ACC112 (cell line): ENCODE measurements around the gene FH.

Experiments used
- H2AFZ ChIP-seq: fragments of 200-600 bp; sonication (generic); one replicate; pipeline ENCODE4 v1.6.0; 2017; ENCODE audit warnings: antibody characterized with exemption, low read length; ENCODE audit not compliant: unreplicated experiment
- H3K27ac ChIP-seq: fragments of 200-600 bp; sonication (generic); 2 replicates; pipeline ENCODE4 v1.5.1; 2014; ENCODE audit warnings: low read depth, mild to moderate bottlenecking, antibody characterized with exemption, low read length, moderate library complexity
- H3K27me3 ChIP-seq: fragments of 200-600 bp; sonication (generic); 2 replicates; pipeline ENCODE4 v1.6.1; 2014; ENCODE audit warnings: mild to moderate bottlenecking, antibody characterized with exemption, low read length, moderate library complexity, mixed read lengths; ENCODE audit not compliant: insufficient read depth
- H3K36me3 ChIP-seq: fragments of 200-600 bp; sonication (generic); 2 replicates; pipeline ENCODE4 v1.6.1; 2016; ENCODE audit warnings: mild to moderate bottlenecking, antibody characterized with exemption, low read length, moderate library complexity, mixed read lengths; ENCODE audit not compliant: insufficient read depth
- H3K4me1 ChIP-seq: fragments of 200-600 bp; sonication (generic); one replicate; pipeline ENCODE4 v1.6.1; 2016; ENCODE audit warnings: low read length, mixed read lengths; ENCODE audit not compliant: insufficient read depth, unreplicated experiment, control insufficient read depth
- H3K4me3 ChIP-seq: fragments of 200-600 bp; sonication (generic); 2 replicates; pipeline ENCODE4 v1.5.1; 2014; ENCODE audit warnings: mild to moderate bottlenecking, low read depth, low read length
- H3K79me2 ChIP-seq: fragments of 200-600 bp; sonication (generic); one replicate; pipeline ENCODE4 v1.6.0; 2016; ENCODE audit warnings: low read length; ENCODE audit not compliant: control insufficient read depth, unreplicated experiment, insufficient read depth

The FH gene

GRCh38 chr1:241548008-241548407 is 28.5 kb upstream of the FH start:
- no peaks in the 10 kb centered on the region for H3K36me3 ChIP-seq
- no peak overlapping the region for H3K4me3 ChIP-seq
- no peaks in the 10 kb centered on the region for H3K4me1 ChIP-seq

DNA sequence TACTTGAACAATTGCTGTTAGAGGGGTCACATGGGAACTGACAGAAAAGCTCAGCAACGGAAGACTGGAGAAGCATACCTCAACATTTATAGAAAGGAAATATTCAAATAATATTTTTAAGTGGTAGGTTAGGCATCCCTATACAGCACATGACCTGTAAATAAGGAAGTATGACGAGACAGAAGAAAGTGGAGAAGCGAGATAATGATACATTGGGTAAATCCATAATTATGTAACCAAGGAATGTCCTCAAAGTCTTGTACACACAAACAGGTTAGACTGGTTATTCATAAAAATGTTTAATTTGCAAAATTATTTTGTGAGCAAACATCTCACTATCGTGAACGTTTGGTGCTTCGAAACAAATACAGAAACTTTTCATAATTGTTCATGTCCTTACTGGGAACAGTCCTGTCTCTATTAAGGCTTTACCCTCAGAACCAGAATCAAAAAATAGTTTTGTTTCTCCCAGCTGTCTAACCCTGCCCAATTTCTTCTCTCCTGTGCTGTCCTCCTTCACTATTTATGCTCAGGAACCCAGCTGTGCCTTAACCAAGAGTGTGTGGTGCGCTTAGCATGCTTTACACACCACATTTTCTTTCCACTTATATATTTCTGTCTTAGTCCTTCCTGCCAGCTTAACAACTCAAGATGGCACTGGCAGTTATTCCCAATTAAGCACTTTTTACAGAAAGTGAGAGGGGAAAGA is 22.8 kb upstream of the FH start:
- H3K36me3 ChIP-seq, result no peaks in the 10 kb centered on the region
- no peak overlapping the region for H2AFZ ChIP-seq
- H3K4me3 ChIP-seq, result no peak overlapping the region
- no peaks in the 10 kb centered on the region for H3K79me2 ChIP-seq
- no peaks in the 10 kb centered on the region for H3K4me1 ChIP-seq
- H3K27ac ChIP-seq, result no peak overlapping the region
- H3K27me3 ChIP-seq, result peaks cover 12% of the 10 kb centered on the region; the same call in 1 of the 2 replicates

More at GRCh38 chr1:241548008-241548407, 28.5 kb upstream of the FH start:
- no peaks in the 10 kb centered on the region for H3K79me2 ChIP-seq
- no peak overlapping the region for H2AFZ ChIP-seq
- H3K27ac ChIP-seq, result no peak overlapping the region
- H3K27me3 ChIP-seq, result peaks cover 14% of the 10 kb centered on the region; the same call in 1 of the 2 replicates

DNA sequence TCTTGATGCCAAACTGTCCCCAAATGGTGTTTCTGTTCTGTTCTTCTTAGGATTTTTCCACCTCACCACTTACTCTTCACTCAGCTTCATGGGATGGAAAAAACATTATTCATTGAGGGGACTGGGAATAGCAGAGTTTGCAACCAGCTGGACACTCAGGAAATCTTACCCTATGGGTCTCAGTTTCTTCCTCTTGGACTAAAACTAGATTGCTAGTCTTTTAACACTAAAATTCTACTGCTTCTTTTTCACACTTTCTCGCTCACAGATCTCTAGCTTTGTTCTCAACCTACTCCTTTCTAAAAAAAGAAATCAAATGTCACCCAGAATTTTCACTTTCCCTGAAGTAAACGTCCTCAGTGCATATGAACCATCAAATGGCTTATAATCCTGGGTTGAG is 17.4 kb upstream of the FH start:
- Histone ChIP-seq H3K27ac (no peak overlapping the region), H3K4me1 (no peaks in the 10 kb centered on the region), H3K4me3 (no peak overlapping the region), H2AFZ (no peak overlapping the region), H3K36me3 (no peaks in the 10 kb centered on the region), H3K79me2 (no peaks in the 10 kb centered on the region), H3K27me3 (peaks cover 3% of the 10 kb centered on the region; the same call in 1 of the 2 replicates)

DNA sequence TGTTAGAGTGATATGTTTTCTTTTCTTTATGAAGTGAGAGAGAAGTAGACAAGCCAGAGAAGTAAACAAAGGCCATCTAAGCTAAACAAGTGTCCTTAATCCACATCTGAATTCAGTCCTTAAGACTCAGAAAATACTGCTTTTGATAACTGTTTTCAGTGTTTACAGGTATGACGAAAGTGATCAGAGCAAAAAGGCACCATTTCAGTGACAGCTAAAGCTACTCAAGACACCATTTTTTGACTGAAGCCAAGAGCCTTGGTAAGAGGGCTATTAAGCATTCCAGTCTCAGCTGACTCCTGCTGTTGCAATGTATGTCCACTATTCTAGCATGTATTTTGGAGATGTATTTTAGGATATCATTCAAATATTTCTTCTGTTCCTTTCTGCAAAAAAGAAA is 16.7 kb upstream of the FH start:
- Histone ChIP-seq H2AFZ (no peak overlapping the region), H3K36me3 (no peaks in the 10 kb centered on the region), H3K27me3 (peaks cover 3% of the 10 kb centered on the region; the same call in 1 of the 2 replicates), H3K79me2 (no peaks in the 10 kb centered on the region), H3K27ac (no peak overlapping the region), H3K4me1 (no peaks in the 10 kb centered on the region), H3K4me3 (no peak overlapping the region)

DNA sequence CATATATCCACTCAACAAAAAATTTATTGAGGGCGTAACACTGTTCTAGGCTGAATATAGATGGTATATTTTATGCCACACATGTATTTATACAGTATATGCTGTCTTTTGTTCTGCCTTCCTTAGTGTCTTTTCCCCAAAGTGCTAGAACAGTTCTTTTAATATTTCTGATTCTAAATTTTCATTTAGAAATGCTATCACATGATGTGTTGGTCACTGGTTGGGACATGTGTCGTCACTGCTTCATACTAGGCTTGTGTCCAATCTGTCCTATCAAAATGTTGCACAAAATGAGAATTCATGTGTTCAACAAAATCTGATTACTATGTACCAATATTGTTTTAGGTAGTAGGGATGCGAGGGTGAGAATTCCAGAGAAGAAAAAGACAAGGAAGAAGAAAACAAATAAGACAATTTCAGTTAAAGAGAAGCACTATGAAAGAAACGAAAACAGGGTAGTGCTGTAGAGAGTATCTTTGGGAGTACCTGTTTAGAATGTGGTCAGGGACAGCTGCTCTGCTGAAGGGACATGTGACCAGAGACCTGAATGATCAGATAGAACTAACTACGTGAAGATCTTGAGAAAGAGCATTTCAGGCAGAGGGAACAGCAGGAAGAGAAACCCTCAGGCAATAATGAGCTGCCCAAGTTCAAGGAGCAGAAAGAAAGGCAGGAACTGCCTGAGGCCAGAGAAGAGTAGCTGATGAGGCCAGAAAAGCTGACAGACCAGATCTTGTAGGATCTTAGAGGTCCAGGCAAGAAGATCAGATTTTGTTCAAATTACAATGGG is 14.0 kb upstream of the FH start:
- Histone ChIP-seq H3K27me3 (peaks cover 3% of the 10 kb centered on the region; the same call in 1 of the 2 replicates), H3K36me3 (no peaks in the 10 kb centered on the region), H3K4me1 (no peaks in the 10 kb centered on the region), H3K27ac (no peak overlapping the region), H2AFZ (peak overlapping the region; percentile 41), H3K79me2 (no peaks in the 10 kb centered on the region), H3K4me3 (no peak overlapping the region)

GRCh38 chr1:241532864-241533263 is 13.3 kb upstream of the FH start:
- Histone ChIP-seq H3K27ac (no peak overlapping the region), H2AFZ (peak overlapping the region; percentile 41)

GRCh38 chr1:241532162-241532531 is 12.6 kb upstream of the FH start, which contains the start of gene KMO:
Gene KMO, plus strand, starts transcription at chr1:241532378. Its CDS starts 67 bp downstream, at chr1:241532445.
- Histone ChIP-seq H3K27me3 (peaks cover 3% of the 10 kb centered on the region; the same call in 1 of the 2 replicates), H3K4me3 (peak within 1 kb of the TSS; percentile 78), H2AFZ (peak within 1 kb of the TSS; percentile 93), H3K79me2 (no peaks in the 10 kb centered on the region), H3K36me3 (no peaks in the 10 kb centered on the region), H3K27ac (peak within 1 kb of the TSS; percentile 52), H3K4me1 (no peaks in the 10 kb centered on the region)

More at GRCh38 chr1:241532864-241533263, 13.3 kb upstream of the FH start:
- H3K27me3 ChIP-seq, result peaks cover 3% of the 10 kb centered on the region; the same call in 1 of the 2 replicates
- no peaks in the 10 kb centered on the region for H3K4me1 ChIP-seq
- H3K36me3 ChIP-seq, result no peaks in the 10 kb centered on the region
- no peaks in the 10 kb centered on the region for H3K79me2 ChIP-seq
- no peak overlapping the region for H3K4me3 ChIP-seq

GRCh38 chr1:241531195-241532161 is 11.9 kb upstream of the FH start:
- no peaks in the 10 kb centered on the region for H3K79me2 ChIP-seq
- H3K36me3 ChIP-seq, result no peaks in the 10 kb centered on the region
- H3K4me1 ChIP-seq, result no peaks in the 10 kb centered on the region
- peak overlapping the region; percentile 52 for H3K27ac ChIP-seq
- H3K4me3 ChIP-seq, result peak overlapping the region; percentile 78
- peak overlapping the region; percentile 93 for H2AFZ ChIP-seq
- H3K27me3 ChIP-seq, result peaks cover 3% of the 10 kb centered on the region; the same call in 1 of the 2 replicates

DNA sequence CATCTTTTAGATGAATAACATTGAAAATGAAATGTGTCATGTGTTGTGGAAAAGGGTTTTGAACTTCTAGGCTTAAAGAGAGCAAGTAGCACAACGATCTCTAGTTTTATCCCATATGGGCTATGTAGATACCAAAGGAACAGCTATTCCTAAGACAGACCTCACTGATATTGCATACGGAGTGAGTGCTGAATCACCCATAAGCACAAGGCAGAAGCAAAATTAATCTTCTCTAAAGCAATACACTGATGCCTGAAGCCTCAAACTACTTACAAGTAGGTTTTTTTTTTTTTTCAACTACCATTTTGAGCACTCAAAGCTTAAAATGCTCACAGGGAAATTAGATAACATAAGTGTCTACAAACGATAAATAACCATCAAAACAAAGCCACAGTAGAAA is 7.6 kb upstream of the FH start:
- Histone ChIP-seq H2AFZ (no peak overlapping the region), H3K79me2 (no peaks in the 10 kb centered on the region), H3K36me3 (no peaks in the 10 kb centered on the region), H3K4me1 (no peaks in the 10 kb centered on the region), H3K27ac (no peak overlapping the region), H3K4me3 (no peak overlapping the region), H3K27me3 (0 out of 2 replicates have a peak, but pooled peaks cover 5% of the 10 kb centered on the region)

DNA sequence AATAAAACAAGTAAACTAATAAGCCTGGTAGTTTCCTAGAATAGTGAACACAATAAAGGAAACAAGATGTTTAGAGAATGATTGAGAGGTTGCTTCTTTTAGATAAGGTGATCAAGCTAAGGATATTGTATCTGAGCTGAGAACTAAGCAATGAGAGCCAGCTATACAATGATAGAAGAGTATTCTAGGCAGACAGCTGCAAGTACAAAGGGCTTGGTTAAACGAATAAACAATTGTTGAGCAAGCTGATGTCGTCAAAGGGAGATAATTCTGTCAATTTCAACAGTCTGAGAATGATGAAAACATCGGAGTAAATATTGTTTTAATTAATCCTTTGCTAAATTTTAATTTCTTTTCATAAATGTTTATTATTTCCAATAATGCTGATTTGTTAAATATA is 5.5 kb upstream of the FH start:
- H3K79me2 ChIP-seq, result no peaks in the 10 kb centered on the region
- no peak overlapping the region for H3K4me3 ChIP-seq
- H3K27me3 ChIP-seq, result 0 out of 2 replicates have a peak, but pooled peaks cover 5% of the 10 kb centered on the region
- no peak overlapping the region for H2AFZ ChIP-seq
- H3K36me3 ChIP-seq, result no peaks in the 10 kb centered on the region
- H3K4me1 ChIP-seq, result no peaks in the 10 kb centered on the region
- H3K27ac ChIP-seq, result no peak overlapping the region
